ENCODE results near the gene RBM4B. TPM values are rescaled to one million over a fixed set of nuclear protein-coding genes. Genes with fewer than 3 reads are reported as not detected.
A peak's percentile ranks its signal among the peaks of the same experiment; 100 is the strongest.

RBM4B gene
- polyA plus RNA-seq, 6 donors from 2014 or later = 12.2 to 39.8 (median 24.7) TPM

DNA sequence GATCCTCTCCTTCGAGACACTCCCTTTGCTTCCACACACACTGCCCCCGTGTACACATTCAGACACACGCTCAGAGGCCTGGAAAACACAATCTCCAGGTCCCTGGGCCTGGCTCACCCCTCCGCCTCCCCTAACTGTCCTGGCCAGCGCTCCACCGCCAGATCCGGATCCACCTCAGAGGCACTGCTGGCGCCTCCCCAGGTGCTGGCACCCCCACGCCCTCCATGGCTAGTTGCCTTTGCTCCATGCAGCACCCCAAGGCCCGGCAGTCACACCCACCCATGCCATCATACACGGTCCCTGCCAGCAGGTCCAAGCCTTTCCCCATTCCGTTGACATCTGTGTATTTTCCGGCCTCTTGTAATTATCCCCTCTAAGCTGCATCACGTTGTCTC, 40.2 kb upstream of the RBM4B start:
- H3K9me3 Mint-ChIP-seq = no peaks in the 10 kb centered on the region
- H3K4me3 Mint-ChIP-seq = no peak overlapping the region
- H3K27ac Mint-ChIP-seq = no peak overlapping the region
- DNase-seq (no peak), ATAC-seq (ENCODE audit: low read depth in 2 of 2) (no peak)
- no peaks in the 10 kb centered on the region for H3K36me3 Mint-ChIP-seq
- peaks cover 4 to 14% (median 8%) of the 10 kb centered on the region in 3 donors for H3K4me1 Mint-ChIP-seq
- H3K27me3 Mint-ChIP-seq = peaks cover 5 to 49% (median 26%) of the 10 kb centered on the region in 3 donors

DNA sequence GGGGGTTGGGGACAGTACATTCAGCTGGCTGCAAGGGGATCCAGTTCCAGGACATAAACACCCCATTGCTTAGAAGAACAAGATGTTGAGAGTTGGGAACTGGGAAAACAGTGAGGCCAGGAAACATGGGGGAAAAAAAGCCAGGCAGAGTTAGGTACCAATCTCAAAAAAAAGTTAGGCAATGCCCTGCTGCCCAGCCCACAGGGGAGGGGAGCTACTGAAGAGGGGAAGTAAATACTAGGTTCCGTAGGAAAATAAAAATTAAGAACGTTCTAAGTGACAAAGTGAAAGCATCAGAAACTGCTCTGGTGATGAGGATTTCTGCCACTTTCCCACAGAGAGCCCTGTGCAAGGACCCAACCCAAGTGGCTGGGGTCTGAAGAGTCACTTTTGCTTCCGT, 39.3 kb upstream of the RBM4B start:
- Mint-ChIP-seq H3K27ac (peak overlapping the region in 1 of 6 donors; percentile 38), H3K4me3 (no peak overlapping the region), H3K36me3 (no peaks in the 10 kb centered on the region), H3K9me3 (no peaks in the 10 kb centered on the region), H3K27me3 (peaks cover 5 to 49% (median 26%) of the 10 kb centered on the region in 3 donors), H3K4me1 (peaks cover 4 to 14% (median 8%) of the 10 kb centered on the region in 3 donors)
- no peak for DNase-seq
- no peak for ATAC-seq (ENCODE audit: low read depth in 2 of 2)

DNA sequence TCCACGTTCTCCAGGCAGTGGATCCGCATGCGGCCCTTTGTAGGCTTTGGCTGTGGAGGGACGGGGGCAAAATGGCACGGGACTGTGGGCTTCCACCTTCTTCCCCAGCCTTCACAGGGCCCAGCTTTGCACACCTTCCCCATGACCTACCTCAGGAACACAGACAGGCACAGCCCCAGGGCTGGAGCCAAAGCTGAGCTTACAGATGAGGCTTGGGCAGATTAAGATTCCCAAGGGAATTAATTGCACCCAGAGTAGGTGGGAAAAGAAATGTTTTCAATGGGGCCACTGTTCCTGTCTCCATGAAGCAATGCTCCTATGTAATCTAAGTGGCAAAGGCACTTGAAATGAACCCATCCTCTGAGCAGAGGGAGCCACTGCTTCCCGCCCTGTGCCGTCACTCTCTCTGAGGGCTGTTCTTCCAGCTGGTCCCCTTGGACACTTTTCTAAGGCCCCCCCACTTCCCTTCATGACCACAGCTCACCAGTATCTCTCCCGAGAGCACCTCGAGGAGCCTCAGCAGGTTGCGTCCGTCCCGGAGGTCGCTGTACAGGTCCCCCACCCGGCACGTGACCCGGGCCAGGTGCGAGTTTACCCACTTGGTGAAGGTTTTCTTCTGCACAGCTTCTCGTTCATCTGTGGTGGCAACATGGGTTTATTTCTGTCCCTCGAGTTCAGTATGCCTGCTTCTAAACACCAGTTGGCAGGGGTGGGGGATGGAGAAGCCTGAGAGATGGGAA, 37.8 kb upstream of the RBM4B start:
- no peaks in the 10 kb centered on the region for H3K36me3 Mint-ChIP-seq
- H3K4me3 Mint-ChIP-seq = no peak overlapping the region
- no peaks in the 10 kb centered on the region for H3K9me3 Mint-ChIP-seq
- peaks cover 2 to 45% (median 25%) of the 10 kb centered on the region in 3 donors for H3K27me3 Mint-ChIP-seq
- H3K27ac Mint-ChIP-seq = peak overlapping the region in 2 of 6 donors; percentile 86 to 92
- DNase-seq = no peak
- H3K4me1 Mint-ChIP-seq = peaks cover 3 to 13% (median 5%) of the 10 kb centered on the region in 3 donors
- no peak for ATAC-seq (ENCODE audit: low read depth in 2 of 2)

DNA sequence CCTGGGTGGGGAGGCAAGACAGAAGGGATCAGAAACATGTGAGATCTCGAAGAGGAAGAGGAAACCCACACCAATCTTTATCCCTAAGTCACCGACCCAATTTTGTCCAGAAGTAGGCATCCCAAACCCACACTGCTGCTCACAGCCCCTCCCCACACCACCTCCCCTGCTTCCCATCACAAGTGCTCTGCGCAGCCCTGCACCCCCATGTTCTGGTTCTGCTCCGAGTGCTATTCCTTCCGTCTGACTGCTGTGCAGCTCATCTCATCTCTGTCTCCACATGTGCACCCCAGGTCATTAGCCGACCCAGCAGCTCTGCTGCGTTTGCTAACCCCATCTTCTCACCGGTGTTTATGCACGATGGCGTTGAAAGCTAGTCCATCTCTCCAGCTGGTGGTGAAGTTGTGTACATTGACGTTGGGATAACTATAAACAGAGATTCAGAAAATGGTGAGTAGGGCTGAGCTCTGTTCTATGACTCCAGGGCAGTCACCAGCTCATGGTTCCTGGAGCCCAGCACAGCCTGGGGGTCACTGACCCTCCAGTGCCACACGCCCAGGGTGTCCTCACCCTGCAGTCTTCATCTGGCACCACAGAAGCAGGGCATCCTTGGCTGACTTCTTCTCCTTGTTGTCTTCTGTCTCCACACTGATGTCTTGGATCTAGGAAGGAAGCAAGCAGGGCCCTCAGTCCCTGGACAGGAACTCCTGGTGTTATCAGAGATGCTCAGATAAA, 36.2 kb upstream of the RBM4B start:
- Mint-ChIP-seq H3K4me1 (peaks cover 0 to 5% (median 0%) of the 10 kb centered on the region in 3 donors), H3K27me3 (peaks cover 0 to 33% (median 14%) of the 10 kb centered on the region in 3 donors), H3K9me3 (no peaks in the 10 kb centered on the region), H3K4me3 (no peak overlapping the region), H3K36me3 (no peaks in the 10 kb centered on the region), H3K27ac (no peak overlapping the region)
- ATAC-seq (ENCODE audit: low read depth in 2 of 2) (no peak), DNase-seq (no peak)

DNA sequence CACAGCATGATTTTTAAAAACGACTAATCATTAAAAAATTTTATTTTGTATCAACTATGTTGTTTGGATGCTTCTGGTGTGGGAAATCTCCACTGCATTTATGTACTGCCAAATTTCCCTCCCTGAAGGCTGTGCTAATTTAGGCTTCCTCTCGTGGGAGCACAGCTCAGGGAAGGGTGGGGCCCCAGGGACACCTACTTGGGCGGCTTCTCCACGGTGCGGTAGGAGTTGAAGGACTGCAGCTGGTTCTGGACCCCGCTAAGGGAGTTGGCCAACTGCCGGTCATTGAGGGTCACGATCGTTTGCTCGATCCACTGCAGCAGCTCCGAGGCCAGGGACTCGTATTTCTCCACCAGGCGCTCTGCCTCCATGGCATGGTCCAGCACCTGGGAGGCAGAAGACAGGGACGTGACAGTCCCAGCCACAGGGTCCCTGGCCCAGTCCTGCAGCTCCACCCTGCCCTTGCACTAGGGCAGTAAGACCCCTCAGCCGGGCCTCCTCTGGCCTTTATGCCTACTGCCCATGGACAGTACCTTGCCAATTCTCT, 32.8 kb upstream of the RBM4B start:
- ATAC-seq (ENCODE audit: low read depth in 2 of 2) = no peak

DNA sequence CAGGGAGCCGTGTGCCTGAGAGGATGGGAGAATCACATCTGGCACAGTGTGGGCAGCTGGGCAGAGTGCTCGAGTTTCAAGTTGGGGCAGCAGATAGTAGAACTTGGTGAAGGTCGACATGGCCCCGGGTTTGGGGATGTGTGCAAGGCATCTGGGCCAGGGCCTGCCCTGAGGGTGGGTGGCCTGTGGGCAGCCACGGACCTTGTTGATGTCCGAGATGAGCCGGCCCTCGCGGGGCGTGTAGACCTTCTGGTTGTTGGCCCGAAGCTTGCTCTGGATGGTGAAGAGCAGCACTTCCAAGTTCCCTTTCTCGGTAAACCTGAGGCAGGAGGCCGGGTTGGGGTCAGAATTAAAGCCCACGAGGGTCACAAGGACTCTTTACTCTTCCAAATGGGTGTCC, 31.0 kb upstream of the RBM4B start:
- H3K27me3 Mint-ChIP-seq = peaks cover 0 to 6% (median 0%) of the 10 kb centered on the region in 3 donors
- H3K9me3 Mint-ChIP-seq = no peaks in the 10 kb centered on the region
- ATAC-seq (ENCODE audit: low read depth in 2 of 2) (no peak), DNase-seq (no peak)
- no peak overlapping the region for H3K27ac Mint-ChIP-seq
- no peaks in the 10 kb centered on the region for H3K36me3 Mint-ChIP-seq
- no peaks in the 10 kb centered on the region for H3K4me1 Mint-ChIP-seq
- H3K4me3 Mint-ChIP-seq = no peak overlapping the region

More for the DNA sequence above, 32.8 kb upstream of the RBM4B start:
- Mint-ChIP-seq H3K27ac (no peak overlapping the region), H3K4me1 (peaks cover 0 to 5% (median 0%) of the 10 kb centered on the region in 3 donors), H3K4me3 (no peak overlapping the region), H3K9me3 (no peaks in the 10 kb centered on the region), H3K36me3 (no peaks in the 10 kb centered on the region), H3K27me3 (peaks cover 0 to 17% (median 0%) of the 10 kb centered on the region in 3 donors)
- DNase-seq = no peak

DNA sequence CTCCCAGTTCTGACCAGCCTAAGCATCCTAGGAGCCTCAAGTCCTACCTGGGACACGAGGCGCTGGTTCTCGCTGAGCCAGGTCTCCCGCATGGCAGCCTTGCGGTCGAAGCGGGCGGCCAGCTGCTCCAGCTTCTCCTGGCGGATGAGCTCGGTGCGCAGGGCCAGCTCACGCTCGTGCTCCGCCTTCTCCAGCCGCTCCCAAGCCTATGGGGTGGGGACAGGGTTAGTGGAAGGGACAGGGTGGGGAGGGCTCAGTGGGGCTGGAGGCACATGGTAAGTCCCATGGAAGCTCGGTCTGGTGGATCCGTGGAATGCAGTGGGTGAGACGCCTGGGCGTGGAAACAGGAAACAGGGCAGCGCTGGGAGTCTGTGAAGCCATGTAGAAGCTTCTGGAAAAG, 30.4 kb upstream of the RBM4B start:
- Mint-ChIP-seq H3K36me3 (no peaks in the 10 kb centered on the region), H3K27ac (no peak overlapping the region), H3K4me3 (no peak overlapping the region)

DNA sequence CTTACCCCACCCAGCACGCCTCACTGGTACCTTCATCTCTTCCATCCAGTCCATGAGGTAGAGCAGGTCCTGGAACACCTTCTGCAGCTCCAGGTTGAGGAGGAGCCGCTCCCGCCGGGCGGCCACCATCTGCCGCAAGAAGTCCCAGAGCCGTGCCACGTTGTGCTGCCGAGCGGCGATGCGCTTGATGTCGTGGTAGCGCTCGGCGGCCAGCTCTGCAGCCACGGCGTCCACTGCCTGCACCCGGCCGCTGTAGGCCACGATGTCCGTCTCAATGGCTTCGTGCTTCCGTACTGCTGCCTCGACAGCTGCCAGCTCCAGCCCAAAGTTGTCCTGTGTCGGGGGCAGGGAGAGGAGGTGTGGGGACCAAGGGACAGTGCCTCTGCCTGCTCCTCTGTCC, 29.8 kb upstream of the RBM4B start:
- Mint-ChIP-seq H3K4me3 (no peak overlapping the region), H3K27ac (peak overlapping the region in 1 of 6 donors; percentile 59), H3K9me3 (no peaks in the 10 kb centered on the region), H3K27me3 (no peaks in the 10 kb centered on the region), H3K36me3 (no peaks in the 10 kb centered on the region), H3K4me1 (no peaks in the 10 kb centered on the region)
- ATAC-seq (ENCODE audit: low read depth in 2 of 2) = no peak
- no peak for DNase-seq

More for the DNA sequence above, 30.4 kb upstream of the RBM4B start:
- no peaks in the 10 kb centered on the region for H3K9me3 Mint-ChIP-seq
- H3K4me1 Mint-ChIP-seq = no peaks in the 10 kb centered on the region
- no peak for DNase-seq
- ATAC-seq (ENCODE audit: low read depth in 2 of 2) = no peak
- no peaks in the 10 kb centered on the region for H3K27me3 Mint-ChIP-seq

DNA sequence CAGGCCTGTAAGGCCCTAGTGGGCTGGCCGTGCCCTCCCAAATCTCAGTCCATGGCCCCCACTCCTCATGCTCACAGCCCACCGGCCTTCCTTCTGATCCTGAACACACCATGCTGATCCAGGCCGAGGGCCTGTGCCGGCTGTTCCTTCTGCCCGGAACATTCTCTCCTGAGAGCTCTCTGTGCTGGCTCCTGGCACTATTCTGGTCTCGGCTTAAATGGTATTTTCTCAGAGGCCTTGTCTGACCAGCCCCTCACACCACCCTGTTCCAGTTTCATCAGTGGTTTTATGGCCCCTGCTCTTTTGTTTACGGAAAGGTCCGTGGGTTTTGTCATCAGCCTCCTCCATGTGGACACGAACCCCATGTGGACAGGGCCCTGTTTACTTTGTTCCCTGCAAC, 29.3 kb upstream of the RBM4B start:
- no peaks in the 10 kb centered on the region for H3K9me3 Mint-ChIP-seq
- H3K4me3 Mint-ChIP-seq = no peak overlapping the region
- no peaks in the 10 kb centered on the region for H3K36me3 Mint-ChIP-seq
- H3K27ac Mint-ChIP-seq = no peak overlapping the region
- DNase-seq = no peak
- ATAC-seq (ENCODE audit: low read depth in 2 of 2) = no peak
- no peaks in the 10 kb centered on the region for H3K27me3 Mint-ChIP-seq
- no peaks in the 10 kb centered on the region for H3K4me1 Mint-ChIP-seq

DNA sequence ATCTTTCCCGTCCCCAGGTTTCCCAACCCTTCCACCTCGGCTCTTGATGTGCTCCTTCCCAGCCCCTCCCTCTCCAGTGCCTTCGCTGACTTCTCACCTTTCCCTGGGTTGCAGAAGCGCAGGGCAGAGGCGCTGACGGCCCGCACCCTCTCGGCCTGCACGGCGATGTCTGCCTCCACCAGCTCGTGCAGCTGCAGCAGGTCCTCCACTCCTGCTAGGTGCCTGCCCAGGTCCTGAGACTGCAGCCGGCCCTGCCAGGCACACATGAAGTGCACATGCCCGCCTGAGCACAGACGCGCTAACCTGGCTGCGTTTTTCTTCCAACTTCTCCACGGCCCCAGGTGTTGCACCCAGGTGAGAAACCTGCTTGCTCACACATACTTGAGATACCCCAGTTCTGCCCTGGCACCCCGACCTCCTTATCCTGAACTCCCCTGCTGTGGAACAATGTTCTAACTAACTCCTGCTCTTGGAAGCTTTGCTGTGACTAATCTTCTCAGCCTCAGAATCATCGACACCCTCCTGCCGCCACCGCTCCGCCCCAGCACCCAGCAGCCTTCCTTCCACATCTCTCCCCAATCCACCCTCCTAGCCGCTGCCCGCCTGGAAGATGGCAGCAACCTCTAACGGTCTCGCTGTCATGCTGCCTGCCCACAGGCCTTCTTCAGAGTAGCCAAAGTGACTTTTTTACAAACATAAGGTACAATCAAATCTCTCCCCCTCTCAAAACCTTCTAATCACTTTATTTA, 28.1 kb upstream of the RBM4B start:
- H3K27ac Mint-ChIP-seq = no peak overlapping the region
- no peak for ATAC-seq (ENCODE audit: low read depth in 2 of 2)
- H3K9me3 Mint-ChIP-seq = peaks cover 0 to 3% (median 0%) of the 10 kb centered on the region in 7 donors
- peak overlapping the region in 1 of 8 donors; percentile 35 for H3K4me3 Mint-ChIP-seq
- H3K36me3 Mint-ChIP-seq = peaks cover 0 to 8% of the 10 kb centered on the region in 2 donors
- no peaks in the 10 kb centered on the region for H3K4me1 Mint-ChIP-seq
- DNase-seq = no peak
- peaks cover 0 to 5% (median 0%) of the 10 kb centered on the region in 3 donors for H3K27me3 Mint-ChIP-seq

DNA sequence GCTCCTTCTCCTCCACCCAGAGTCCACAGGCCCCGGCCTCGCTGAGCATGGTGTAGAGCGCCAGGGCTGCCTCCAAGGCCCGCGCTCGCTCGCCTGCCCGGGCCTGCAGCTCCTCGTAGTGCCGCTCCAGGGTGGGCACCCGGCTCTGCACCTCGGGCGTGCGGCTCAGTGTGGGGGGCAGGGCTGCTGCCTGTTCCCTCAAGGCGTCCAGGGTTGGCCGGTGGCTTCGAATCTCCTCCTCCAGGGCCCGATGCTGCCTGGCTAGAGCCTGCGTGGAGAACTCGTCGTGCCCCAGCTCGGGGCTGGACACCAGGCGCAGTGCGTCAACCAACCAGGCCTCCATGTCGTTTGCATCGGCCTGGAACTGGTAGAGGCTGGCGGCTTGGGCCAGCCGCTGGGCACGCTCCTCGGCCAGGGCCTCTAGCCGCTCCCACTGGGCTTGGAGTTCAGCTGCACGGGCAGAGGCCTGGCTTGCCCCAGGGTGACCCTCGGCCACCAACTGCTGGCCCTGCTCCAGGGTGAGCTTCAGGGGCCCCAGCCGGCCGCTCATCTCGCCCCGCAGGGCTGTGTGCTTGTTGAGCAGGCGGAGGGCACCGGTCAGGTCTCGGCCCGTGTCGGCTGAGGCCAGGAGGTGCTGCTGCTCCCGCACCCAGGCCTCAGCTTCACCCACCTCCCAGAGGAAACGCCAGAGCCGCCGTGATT, 27.1 kb upstream of the RBM4B start:
- Mint-ChIP-seq H3K4me1 (no peaks in the 10 kb centered on the region), H3K9me3 (peaks cover 0 to 4% (median 0%) of the 10 kb centered on the region in 7 donors), H3K27me3 (peaks cover 0 to 5% (median 0%) of the 10 kb centered on the region in 3 donors), H3K27ac (no peak overlapping the region), H3K36me3 (peaks cover 0 to 11% of the 10 kb centered on the region in 2 donors), H3K4me3 (no peak overlapping the region)
- no peak for DNase-seq
- no peak for ATAC-seq (ENCODE audit: low read depth in 2 of 2)

DNA sequence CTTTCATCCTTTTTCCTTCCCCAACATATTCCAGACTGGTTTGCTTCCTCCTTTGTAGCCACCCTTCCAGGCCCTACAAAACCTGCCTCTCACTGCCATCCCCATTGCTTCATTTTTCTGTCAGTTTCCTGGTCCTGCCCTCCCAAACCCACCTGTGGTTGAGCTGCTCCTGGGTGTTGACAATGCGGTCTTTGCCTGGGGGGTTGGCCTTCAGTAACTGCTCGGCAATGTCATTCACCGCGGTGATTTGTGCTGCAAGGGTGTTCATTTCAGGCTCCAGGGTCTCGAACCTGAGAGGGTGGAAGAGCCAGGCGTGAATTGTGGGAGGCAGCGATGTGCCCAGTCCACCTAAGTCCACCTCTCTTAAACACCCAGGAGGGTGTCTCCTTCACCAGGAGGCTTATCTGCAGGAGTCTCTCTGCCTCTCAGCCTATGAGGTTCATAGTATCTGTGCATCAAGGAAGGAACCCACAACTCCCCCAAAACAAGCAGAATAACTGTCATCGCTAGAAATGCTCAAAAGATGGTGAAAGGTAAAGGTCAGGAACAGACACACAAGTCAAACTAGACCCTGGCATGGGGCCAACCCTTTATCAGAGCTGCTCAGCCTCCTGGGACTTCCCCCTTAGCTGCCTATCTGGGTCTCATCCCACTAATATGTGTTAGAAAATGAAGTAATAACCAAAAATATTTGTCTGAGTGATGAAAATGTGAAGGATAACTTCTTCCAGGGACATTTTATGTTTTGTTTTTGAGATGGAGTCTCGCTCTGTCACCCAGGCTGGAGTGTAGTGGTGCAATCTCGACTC, 23.9 kb upstream of the RBM4B start:
- Mint-ChIP-seq H3K4me1 (no peaks in the 10 kb centered on the region), H3K27ac (peak overlapping the region in 1 of 6 donors; percentile 24), H3K36me3 (peaks cover 0 to 19% of the 10 kb centered on the region in 2 donors), H3K27me3 (peaks cover 0 to 5% (median 0%) of the 10 kb centered on the region in 3 donors), H3K4me3 (no peak overlapping the region), H3K9me3 (peaks cover 0 to 5% (median 1%) of the 10 kb centered on the region in 7 donors)
- ATAC-seq (ENCODE audit: low read depth in 2 of 2) (no peak), DNase-seq (no peak)

Measured in naive B cell (primary cell).